Bronchial epithelial cell (primary cell): Measurements from ENCODE around the gene PREP. TPM values are rescaled to one million over a fixed set of nuclear protein-coding genes. Genes with fewer than 3 reads are reported as not detected.

Experiments
- DNase-seq: peaks from one replicate; pipeline ENCODE4 v3.0.0-alpha.2; 2010; ENCODE audit warnings: low read depth
- FAIRE-seq: peaks from 2 replicates; lab custom pipeline; 2011; peaks lifted over from hg19 to GRCh38; lab: Jason Lieb, UNC
- H3K27me3 ChIP-seq: 2 replicates; pipeline ENCODE4 v1.5.1; 2011; ENCODE audit warnings: low read length; ENCODE audit not compliant: control insufficient read depth, insufficient read depth
- H3K36me3 ChIP-seq: 2 replicates; pipeline ENCODE4 v1.5.1; 2011; ENCODE audit warnings: low read length; ENCODE audit not compliant: control insufficient read depth, insufficient read depth
- H3K4me3 ChIP-seq: 2 replicates; pipeline ENCODE4 v1.5.1; 2011; ENCODE audit warnings: mild to moderate bottlenecking, low read depth, low read length, control low read depth
- CTCF ChIP-seq: IDR thresholded peaks from 2 replicates; pipeline ENCODE4 v1.5.1; 2011; ENCODE audit warnings: mild to moderate bottlenecking, moderate library complexity, low read length, control low read depth, inconsistent platforms; ENCODE audit not compliant: insufficient read depth, severe bottlenecking
- total RNA-seq: library from RNA; depleted of rRNA; stranded (reverse); fragments of >200 nt; gene quantifications from 2 replicates; pipeline ENCODE4 v1.2.1, GENCODE V29; 2014

The PREP gene
- total RNA-seq, 1 donor from 2014 or later: 30.5 TPM

GRCh38 chr6:105294129-105294528 lies 108.8 kb downstream of the PREP start:
- Histone ChIP-seq H3K4me3 (no peak overlapping the region), H3K27me3 (no peaks in the 10 kb centered on the region), H3K36me3 (peaks cover 4% of the 10 kb centered on the region)
- no peak for DNase-seq
- no peak for TF ChIP-seq CTCF
- FAIRE-seq: no peak

GRCh38 chr6:105292689-105293339 lies 110.1 kb downstream of the PREP start:
- peaks cover 8% of the 10 kb centered on the region for H3K36me3 ChIP-seq
- H3K4me3 ChIP-seq: no peak overlapping the region
- FAIRE-seq (peak; percentile 43), DNase-seq (no peak)
- H3K27me3 ChIP-seq: no peaks in the 10 kb centered on the region
- no peak for TF ChIP-seq CTCF

GRCh38 chr6:105291525-105291924 lies 111.4 kb downstream of the PREP start:
- H3K27me3 ChIP-seq: no peaks in the 10 kb centered on the region
- no peak for TF ChIP-seq CTCF
- H3K36me3 ChIP-seq: peaks cover 7% of the 10 kb centered on the region
- DNase-seq (no peak), FAIRE-seq (no peak)
- H3K4me3 ChIP-seq: no peak overlapping the region

- Histone ChIP-seq H3K27me3 (no peaks in the 10 kb centered on the region), H3K36me3 (peaks cover 18% of the 10 kb centered on the region), H3K4me3 (no peak overlapping the region)
- FAIRE-seq (no peak), DNase-seq (no peak)
- no peak for TF ChIP-seq CTCF
These were observed 120.0 kb downstream of the PREP start for GRCh38 chr6:105282631-105283585.

- DNase-seq: no peak
- Histone ChIP-seq H3K27me3 (no peaks in the 10 kb centered on the region), H3K36me3 (peaks cover 21% of the 10 kb centered on the region), H3K4me3 (no peak overlapping the region)
- no peak for TF ChIP-seq CTCF
- no peak for FAIRE-seq
These were observed 122.8 kb downstream of the PREP start for GRCh38 chr6:105280033-105280432.
